HepG2 (cell line): ENCODE measurements around the gene HIGD1C. TPM values are rescaled to one million over a fixed set of nuclear protein-coding genes. Genes with fewer than 3 reads are reported as not detected.
A peak's percentile ranks its signal among the peaks of the same experiment; 100 is the strongest.

Experiments used
- HNF1B ChIP-seq: sonication (generic); formaldehyde crosslinking; IDR thresholded peaks from 2 replicates; pipeline ENCODE4 v1.5.1; 2020; ENCODE audit warnings: mild to moderate bottlenecking, moderate library complexity, missing genetic modification reagents
- NFAT5 ChIP-seq: sonication (generic); formaldehyde crosslinking; IDR thresholded peaks from 2 replicates; pipeline ENCODE4 v1.4.0; 2020; ENCODE audit warnings: missing genetic modification reagents
- PAX8 ChIP-seq: sonication (generic); formaldehyde crosslinking; IDR thresholded peaks from 2 replicates; pipeline ENCODE4 v1.8.0; 2022; ENCODE audit warnings: mild to moderate bottlenecking, missing genetic modification reagents, borderline replicate concordance
- POLR2AphosphoS5 ChIP-seq: IDR thresholded peaks from 2 replicates; pipeline ENCODE4 v1.6.1; 2012; ENCODE audit warnings: low read depth, low read length
- RCOR2 ChIP-seq: IDR thresholded peaks from 2 replicates; pipeline ENCODE4 v1.6.1; 2016; ENCODE audit warnings: missing biosample characterization, missing genetic modification reagents
- SOX5 ChIP-seq: IDR thresholded peaks from 2 replicates; pipeline ENCODE4 v1.6.1; 2016; ENCODE audit warnings: borderline replicate concordance
- TOPORS ChIP-seq: sonication (generic); formaldehyde crosslinking; IDR thresholded peaks from 2 replicates; pipeline ENCODE4 v1.8.0; 2023; ENCODE audit warnings: mild to moderate bottlenecking, missing genetic modification reagents
- ZBTB14 ChIP-seq: sonication (generic); formaldehyde crosslinking; IDR thresholded peaks from 2 replicates; pipeline ENCODE4 v1.4.0; 2020; ENCODE audit warnings: missing genetic modification reagents
- ZC3H4 ChIP-seq: sonication (generic); formaldehyde crosslinking; IDR thresholded peaks from 2 replicates; pipeline ENCODE4 v1.4.0; 2020; ENCODE audit warnings: missing genetic modification reagents, borderline replicate concordance
- polyA plus RNA-seq, 8 experiments: library from polyadenylated mRNA; depleted of rRNA in 3 of 8; stranded (reverse) in 7 of 8; unstranded in 1 of 8; fragments of >200 nt; fragmentation: Illumina TruSeq in 4 of 8; extraction: Trizol in 4 of 8; gene quantifications; 2 replicates each; pipeline versions ENCODE4 v1.2.1 to v1.2.3, GENCODE V29; 2011 to 2016; ENCODE audit warnings: low read depth in 4 of 8, missing spikeins in 1 of 8, mixed read lengths in 1 of 8; ENCODE audit not compliant: insufficient read depth in 1 of 8
- total RNA-seq, 5 experiments: library from RNA; depleted of rRNA; stranded (reverse); fragments of >200 nt; fragmentation: Illumina TruSeq; extraction: Trizol; gene quantifications; 2 replicates each; pipeline ENCODE4 v1.2.3, GENCODE V29; 2016; ENCODE audit warnings: low read depth in 1 of 5
- TF ChIP-seq, protein P1 (sequence below): IDR thresholded peaks from 2 replicates; pipeline ENCODE4 v1.4.0; 2020; ENCODE audit warnings: mild to moderate bottlenecking, missing genetic modification reagents
- TF ChIP-seq, protein P2 (sequence below): IDR thresholded peaks from 2 replicates; pipeline ENCODE4 v1.6.1; 2016; ENCODE audit warnings: control low read depth
- TF ChIP-seq, protein P3 (sequence below): sonication (generic); formaldehyde crosslinking; IDR thresholded peaks from 2 replicates; pipeline ENCODE4 v1.5.1; 2020; ENCODE audit warnings: mild to moderate bottlenecking, missing genetic modification reagents

HIGD1C gene
- total and polyA plus RNA-seq, 2 of the 13 experiments (the other 11 are each of a cell fraction or from before 2014, with no cell fraction given) = not detected

- TF ChIP-seq NFAT5 (CRISPR knock-in tag) (no peak), POLR2AphosphoS5 (no peak), ZC3H4 (no peak), SOX5 (CRISPR knock-in tag) (peak; percentile 53; the same call in 1 of the 2 replicates), RCOR2 (CRISPR knock-in tag) (no peak), PAX8 (CRISPR knock-in tag) (no peak), TOPORS (CRISPR knock-in tag) (no peak), HNF1B (CRISPR knock-in tag) (no peak), ZBTB14 (CRISPR knock-in tag) (no peak)
- TF ChIP-seq, protein P1, sequence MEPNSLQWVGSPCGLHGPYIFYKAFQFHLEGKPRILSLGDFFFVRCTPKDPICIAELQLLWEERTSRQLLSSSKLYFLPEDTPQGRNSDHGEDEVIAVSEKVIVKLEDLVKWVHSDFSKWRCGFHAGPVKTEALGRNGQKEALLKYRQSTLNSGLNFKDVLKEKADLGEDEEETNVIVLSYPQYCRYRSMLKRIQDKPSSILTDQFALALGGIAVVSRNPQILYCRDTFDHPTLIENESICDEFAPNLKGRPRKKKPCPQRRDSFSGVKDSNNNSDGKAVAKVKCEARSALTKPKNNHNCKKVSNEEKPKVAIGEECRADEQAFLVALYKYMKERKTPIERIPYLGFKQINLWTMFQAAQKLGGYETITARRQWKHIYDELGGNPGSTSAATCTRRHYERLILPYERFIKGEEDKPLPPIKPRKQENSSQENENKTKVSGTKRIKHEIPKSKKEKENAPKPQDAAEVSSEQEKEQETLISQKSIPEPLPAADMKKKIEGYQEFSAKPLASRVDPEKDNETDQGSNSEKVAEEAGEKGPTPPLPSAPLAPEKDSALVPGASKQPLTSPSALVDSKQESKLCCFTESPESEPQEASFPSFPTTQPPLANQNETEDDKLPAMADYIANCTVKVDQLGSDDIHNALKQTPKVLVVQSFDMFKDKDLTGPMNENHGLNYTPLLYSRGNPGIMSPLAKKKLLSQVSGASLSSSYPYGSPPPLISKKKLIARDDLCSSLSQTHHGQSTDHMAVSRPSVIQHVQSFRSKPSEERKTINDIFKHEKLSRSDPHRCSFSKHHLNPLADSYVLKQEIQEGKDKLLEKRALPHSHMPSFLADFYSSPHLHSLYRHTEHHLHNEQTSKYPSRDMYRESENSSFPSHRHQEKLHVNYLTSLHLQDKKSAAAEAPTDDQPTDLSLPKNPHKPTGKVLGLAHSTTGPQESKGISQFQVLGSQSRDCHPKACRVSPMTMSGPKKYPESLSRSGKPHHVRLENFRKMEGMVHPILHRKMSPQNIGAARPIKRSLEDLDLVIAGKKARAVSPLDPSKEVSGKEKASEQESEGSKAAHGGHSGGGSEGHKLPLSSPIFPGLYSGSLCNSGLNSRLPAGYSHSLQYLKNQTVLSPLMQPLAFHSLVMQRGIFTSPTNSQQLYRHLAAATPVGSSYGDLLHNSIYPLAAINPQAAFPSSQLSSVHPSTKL (CRISPR knock-in tag) = peak; percentile 77
- TF ChIP-seq, protein P2, sequence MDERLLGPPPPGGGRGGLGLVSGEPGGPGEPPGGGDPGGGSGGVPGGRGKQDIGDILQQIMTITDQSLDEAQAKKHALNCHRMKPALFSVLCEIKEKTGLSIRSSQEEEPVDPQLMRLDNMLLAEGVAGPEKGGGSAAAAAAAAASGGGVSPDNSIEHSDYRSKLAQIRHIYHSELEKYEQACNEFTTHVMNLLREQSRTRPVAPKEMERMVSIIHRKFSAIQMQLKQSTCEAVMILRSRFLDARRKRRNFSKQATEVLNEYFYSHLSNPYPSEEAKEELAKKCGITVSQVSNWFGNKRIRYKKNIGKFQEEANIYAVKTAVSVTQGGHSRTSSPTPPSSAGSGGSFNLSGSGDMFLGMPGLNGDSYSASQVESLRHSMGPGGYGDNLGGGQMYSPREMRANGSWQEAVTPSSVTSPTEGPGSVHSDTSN (CRISPR knock-in tag) = no peak
- TF ChIP-seq, protein P3, sequence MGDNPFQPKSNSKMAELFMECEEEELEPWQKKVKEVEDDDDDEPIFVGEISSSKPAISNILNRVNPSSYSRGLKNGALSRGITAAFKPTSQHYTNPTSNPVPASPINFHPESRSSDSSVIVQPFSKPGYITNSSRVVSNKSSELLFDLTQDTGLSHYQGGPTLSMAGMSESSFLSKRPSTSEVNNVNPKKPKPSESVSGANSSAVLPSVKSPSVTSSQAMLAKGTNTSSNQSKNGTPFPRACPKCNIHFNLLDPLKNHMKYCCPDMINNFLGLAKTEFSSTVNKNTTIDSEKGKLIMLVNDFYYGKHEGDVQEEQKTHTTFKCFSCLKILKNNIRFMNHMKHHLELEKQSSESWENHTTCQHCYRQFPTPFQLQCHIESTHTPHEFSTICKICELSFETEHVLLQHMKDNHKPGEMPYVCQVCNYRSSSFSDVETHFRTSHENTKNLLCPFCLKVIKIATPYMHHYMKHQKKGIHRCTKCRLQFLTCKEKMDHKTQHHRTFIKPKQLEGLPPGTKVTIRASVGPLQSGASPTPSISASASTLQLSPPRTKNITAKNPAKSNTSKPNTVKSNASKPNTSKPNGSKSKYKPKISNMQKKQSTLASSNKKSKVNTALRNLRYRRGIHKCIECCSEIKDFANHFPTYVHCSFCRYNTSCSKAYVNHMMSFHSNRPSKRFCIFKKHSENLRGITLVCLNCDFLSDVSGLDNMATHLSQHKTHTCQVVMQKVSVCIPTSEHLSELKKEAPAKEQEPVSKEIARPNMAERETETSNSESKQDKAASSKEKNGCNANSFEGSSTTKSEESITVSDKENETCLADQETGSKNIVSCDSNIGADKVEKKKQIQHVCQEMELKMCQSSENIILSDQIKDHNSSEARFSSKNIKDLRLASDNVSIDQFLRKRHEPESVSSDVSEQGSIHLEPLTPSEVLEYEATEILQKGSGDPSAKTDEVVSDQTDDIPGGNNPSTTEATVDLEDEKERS (CRISPR knock-in tag) = no peak
Measured at GRCh38 chr12:50980545-50980944, 28.2 kb downstream of the HIGD1C start (continued).
